T1000 (cell line): ENCODE data around the gene UBE2E2.

Source experiments
- DNase-seq: peaks from one replicate; lab custom pipeline; 2025; ENCODE audit warnings: mixed read lengths; lab: John Stamatoyannopoulos, UW

Gene UBE2E2

DNA sequence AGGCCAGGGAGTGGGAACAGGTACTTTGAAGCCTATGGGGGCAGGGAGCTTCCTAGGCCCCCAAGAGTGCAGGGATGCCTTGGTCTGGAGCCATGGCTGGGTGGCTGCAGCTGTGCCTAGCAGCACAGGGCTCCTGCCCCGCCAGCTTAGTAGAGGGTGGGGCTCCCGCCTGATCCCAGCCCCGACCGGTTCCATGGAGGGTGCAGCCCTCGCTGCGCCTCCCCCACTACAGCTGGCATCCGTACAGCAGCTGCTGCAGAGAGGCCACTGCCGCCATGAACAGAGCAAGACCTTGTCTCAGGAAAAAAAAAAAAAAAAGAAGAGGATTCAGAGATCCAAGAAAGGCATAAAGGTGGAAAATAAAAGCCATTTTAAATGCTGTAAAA is 277.2 kb downstream of the UBE2E2 start:
- no peak for DNase-seq

DNA sequence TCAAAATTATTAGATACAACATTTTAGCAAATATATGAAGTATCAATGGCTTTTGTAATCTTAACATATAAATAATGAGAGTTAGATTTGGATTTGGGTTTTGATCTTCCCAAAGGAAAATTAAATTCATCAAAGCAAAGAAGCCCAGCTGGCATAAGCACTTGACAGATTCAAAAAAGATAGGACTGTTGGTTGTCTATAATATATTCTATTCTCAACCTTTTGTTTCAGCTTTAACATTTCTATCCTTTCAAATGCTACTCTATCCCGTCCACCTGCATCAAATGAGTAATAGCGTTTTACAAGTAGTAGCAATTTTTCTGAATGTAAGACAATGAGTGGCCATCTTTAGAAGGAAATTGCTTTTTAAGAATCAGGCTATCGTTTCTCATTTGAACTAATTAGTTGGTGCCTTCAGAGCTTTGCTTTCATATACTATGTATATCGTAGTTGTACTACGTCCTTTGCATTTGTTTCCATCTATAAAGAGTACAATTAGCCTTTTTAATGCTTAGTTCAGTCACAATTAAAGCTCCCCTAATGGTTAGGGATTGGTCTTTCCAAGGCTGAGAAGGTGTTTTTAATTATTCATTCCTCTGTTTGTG is 278.0 kb downstream of the UBE2E2 start:
- DNase-seq = no peak

DNA sequence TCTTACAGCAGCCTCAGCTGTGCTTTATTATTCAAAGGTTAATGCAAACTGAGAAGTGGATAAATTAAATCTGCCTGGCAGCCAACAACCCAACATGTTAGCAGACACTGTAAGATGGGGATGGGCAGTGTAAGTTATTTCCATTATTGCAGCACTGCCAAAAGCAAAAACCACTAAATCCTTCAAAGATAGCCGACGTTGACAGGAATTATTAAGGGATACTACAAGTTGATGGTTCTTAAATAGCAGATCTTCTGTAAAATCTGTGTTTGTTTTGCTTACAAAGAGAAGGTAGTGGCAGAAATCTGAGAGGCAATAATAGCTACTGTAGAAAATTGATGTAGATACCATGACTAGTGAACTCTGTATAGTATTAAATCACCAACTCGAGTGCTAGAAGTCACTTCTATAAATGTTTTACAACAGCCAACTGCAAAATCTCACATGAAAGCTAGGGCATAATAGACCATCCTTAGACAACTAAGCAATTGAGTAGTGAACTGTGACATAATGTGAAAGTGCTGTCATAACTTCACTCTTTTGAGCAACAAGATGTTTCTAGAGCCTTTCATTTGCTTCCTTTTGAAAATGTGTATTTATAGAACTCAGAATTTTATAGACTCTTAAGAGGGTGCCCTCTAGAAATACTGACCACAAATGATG is 278.6 kb downstream of the UBE2E2 start:
- no peak for DNase-seq

DNA sequence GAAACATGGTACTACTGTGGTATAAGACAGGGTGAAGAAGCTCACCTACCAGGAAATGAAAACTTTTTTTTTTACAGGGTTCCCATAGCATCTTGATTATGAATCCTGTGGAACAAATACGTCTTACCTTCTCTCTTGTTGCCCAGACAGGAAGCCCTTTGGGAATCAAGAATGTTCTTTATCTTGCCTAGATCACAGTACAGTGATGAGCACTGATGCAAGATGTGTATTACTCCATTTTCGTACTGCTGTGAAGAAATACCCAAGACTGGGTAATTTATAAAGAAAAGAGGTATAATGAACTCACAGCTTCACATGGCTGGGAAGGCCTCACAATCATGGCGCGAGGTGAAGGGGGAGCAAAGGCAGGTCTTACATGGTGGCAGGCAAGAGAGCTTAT is 281.3 kb downstream of the UBE2E2 start:
- DNase-seq = no peak

DNA sequence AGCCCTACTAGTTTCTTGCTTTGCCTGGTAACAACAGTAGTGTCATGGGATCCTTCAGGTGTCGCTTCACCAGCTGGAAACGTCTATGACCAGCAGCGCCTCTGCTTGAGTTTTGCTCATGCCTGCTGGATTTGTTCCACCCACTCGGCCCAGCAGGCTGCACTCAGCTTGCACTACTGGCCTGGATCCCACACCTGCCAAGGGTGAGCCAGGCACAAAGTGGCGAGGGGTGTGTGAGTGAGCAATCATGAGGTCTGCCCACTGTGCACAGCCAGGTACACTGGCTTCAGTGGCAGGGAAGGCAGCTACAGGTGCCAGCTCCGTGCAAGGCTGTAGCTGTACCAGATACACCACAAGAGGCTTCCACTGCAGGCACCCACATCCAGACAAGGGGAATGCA is 282.8 kb downstream of the UBE2E2 start:
- DNase-seq = no peak

DNA sequence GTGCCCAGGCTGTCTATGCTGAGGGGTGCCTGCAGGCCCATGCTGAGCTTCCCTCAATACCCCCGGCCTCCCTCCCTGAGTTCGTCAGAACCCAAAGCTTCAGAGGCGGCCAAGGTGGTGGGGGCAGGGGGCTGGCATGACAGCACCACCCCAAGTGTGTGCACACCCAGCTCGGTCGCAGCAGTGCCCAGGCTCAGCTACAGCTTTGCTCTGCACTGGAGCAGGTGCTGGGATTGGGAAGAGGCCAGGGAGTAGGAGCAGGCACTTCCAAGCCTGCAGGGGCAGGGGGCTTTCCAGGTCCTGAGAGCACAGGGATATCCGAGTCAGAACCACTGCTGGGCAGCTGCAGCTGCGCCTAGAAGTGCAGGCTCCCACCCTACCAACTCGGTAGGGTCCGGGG is 283.9 kb downstream of the UBE2E2 start:
- no peak for DNase-seq

DNA sequence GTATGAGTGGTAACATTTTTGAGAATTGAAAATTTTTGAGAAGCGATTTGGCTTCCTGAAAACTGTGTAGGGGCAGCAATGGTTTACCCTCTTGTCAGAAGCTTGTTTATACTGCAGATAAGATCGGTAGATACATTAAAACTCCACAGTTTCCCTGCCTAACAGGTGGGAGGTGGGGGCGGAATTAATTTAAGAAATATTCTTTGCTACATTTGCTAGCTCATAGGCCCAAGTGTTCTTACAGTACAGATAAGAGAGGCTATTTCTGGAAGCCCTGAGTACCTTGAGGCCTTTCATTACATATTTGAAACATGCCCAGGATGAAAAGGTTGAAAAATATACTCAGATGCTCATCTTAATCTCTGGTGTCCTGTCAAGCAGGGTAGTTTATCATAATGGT is 285.5 kb downstream of the UBE2E2 start:
- no peak for DNase-seq

DNA sequence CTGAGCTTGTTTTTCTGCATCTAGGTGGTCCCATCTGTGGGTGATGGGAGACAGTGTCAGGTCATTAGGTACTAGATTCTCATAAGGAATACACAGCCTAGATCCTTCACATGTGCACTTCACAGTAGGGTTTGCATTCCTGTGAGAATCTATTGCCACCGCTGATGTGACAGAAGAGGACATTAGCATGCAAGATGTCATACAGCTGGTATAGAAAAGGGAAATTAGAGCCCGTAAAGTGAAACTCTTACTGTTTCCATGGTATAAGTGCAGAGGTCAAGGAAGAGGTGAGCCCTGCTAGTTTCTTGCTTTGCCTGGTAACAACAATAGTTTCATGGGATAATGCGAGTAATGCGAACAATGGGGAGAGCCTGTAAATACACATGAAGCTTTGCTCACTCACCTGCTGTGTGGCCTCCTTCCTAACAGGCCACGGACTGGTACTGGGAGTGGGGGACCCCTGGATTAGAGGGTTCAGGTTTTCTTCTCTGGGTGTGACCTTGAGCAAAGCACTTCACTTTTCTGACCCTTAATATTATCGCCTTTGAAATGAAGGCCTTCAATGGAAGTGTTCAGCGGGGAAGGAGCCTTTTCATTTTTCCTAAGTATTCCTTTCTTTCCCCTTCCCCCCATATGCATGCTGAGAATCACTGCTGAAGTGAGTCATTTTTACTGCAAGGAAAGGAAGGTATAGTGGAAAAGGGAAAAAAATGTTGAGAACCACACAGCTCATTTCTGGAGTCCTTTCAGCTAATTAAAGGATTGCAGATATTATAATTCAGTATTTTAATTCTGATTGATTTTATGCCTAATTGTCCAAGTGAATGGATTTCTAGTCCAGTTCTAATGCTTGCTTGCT is 286.4 kb downstream of the UBE2E2 start:
- DNase-seq = no peak

DNA sequence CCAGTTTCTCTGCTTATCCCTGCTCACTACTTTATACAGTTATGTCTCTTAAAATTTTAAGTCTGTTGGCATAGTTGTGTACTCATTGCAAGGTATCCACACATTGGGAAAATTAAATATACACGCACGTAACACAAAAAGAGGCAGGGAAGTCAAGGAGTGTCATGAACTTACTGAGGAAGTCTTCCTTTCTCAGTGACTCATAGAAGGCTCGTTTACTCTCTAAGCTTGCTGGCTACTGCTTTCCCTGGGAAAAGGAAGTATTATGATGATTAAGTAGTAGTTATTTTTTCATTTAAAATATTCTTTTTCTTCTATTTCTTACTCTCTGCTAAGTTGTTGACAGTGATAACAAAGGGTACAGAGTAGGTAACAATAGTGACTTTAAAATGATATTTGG is 287.3 kb downstream of the UBE2E2 start:
- no peak for DNase-seq

DNA sequence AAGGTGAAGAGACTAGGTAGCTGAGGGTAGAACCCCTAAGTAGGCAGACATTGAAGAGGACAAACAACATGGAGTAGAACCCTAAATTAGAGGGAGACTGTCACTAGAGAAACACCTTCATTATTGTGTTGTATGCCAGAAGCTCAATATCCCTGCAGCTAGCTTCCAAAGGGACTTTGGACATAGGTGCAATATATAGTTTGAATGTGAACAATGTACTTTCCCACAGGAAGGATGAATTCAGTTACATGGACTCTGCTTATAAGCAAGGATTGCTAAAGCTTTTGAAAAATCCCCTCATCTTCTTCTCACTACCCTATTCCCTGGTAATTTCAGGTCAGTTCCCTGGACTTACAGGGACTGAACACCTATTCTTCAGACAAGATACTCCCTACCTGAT is 288.9 kb downstream of the UBE2E2 start:
- DNase-seq = no peak

DNA sequence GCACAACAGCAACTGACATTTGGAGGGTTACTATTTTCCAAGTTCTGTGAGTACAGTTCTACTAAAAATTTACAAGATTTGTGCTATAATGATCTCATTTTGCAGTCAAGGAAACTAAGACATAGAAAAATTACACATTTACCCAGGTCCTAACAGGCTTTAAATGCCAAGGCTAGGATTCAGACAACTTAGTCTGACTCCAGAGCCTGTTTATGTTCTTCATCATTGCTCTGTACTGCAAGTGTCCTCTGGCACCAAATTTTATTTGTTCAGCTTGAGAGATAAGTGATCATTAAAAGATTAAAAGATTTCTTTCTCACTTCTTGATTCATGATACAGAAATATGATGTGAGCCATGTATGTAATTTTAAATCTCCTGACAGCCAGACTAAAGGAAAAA is 290.8 kb downstream of the UBE2E2 start:
- DNase-seq = no peak

DNA sequence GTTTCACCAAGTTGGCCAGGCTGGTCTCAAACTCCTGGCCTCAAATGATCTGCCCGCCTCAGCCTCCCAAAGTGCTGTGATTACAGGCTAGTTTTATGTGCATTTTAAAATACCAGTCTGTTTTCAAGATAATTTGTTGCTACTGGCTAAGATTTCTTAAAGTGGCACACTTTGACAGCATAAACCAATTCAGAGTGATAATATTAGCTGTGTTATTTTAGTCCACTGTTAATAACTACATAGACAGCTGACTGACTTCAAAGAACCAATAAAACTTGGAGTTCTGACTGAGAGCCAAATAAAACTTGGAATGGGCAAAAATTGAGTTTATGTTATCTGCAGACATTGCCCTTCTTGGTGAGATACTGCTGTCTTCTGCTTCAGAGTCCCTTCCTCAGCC is 291.8 kb downstream of the UBE2E2 start:
- DNase-seq = no peak

DNA sequence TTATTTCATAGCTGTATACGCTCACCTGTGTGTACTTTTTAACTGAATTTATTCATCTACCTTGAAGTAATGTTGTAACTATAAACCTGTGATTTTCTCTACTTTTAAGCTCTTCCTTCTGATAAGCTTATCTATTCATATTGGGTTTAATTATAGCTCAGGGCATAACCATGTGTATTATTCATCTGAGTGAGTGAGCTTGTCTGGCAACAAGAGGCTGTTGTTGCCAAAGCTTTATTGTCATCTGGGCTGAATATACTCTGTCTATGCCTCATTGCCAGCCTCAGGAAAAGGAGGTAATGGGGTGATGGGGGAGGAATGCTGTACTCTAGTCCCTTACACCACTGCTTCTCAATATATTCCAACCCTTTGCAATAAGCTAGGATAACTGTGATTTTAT is 292.4 kb downstream of the UBE2E2 start:
- DNase-seq = no peak

DNA sequence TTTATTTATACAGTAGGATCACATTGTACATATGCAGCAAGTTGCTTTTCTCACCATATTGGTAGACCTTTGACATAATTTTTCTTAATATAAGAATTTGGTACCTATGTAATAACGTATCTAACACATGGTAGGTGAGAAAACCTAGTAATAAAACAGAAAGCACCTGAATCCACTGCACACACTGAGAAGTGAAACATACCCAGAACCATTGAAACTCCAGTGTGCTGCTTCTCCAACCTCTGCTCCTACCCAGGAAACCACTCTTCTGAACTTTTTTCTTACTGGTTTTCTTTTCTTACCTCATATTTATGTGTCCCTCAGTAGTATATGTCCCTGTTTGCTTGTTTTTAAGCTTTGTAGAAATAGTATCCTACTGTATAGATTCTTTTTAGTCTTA is 293.0 kb downstream of the UBE2E2 start:
- no peak for DNase-seq

DNA sequence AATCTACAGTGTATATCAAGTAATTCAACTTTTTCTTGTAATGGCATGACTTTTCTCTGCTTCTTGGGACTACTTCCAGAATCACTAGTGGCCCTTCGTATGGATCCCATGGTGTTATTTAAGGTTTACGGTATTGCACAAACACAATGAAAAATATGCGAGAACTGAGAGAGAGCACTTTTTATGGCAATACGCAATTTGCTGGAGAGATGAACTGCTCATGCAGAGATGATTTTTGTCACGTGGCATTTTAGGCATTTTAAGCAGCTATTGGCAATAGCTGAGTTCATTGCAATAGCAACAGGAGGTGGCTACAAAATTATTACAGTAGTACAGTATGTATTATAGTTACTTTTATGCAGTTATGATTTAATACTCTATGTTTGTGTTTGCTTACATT is 294.0 kb downstream of the UBE2E2 start:
- no peak for DNase-seq

DNA sequence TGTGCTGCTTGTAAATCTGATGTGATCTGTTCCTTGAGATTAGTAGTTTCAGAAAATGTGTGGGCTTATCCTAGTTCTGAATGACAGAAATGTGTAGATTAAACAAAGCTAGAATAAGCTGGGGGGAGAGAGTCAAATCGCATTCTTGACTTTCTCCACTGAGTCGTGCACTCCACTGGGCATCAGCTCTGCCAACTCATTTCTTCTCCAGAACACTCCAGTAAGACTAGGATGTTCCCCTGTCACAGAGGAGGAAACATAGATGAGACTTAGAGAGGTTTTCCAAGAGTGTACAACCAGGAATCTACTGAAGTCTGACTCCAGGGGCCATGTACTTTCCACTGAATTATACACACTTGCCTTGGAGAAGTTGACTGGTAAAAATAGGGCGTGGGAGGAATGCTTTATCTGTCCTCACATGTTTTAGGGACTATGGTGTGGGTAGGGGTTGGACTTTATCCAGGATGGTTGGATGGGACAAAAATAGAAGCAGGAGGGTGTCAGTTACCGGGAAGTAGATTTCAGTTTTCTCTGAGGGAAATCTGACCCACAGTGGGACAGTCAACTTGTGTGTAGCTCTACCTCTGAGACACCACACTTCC is 298.2 kb downstream of the UBE2E2 start:
- DNase-seq = no peak

DNA sequence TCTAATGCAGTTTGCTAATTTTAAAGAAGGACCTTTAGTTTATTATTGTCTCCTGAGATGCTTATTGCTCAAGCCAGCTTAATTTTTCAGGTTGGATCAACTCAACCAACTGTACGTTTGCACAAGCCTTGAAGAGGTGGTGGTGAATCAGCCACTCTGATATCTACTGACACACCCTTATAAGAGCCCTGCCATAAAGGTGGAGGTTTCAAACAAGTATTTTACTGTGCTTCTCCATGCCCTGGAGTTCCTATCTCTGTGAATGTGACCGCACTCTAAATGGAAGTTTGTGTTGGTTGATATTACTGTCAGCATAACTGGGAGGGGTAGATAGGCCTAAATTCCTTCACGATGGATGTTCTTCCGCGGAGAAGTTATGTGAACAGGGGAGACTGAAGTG is 305.3 kb downstream of the UBE2E2 start:
- no peak for DNase-seq

DNA sequence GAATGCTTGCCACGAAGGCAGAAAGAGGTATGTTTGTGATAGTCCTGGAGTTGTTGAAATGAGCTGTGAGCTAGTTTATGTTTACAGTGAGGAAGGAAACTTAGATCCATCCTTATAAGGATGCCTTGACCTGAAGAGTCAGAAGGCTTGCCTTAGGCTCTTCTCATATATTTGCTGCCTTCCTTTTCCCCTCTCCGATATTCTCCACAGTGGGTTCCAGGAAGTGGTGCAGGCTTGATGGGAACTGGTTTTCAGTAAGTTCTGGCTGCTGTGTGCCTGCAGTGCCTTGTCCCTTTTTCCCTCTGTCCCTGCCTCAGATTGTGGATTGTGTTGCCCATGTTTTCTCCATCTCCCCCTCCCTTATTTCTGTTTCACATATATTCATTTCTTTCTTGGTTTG is 315.3 kb downstream of the UBE2E2 start:
- no peak for DNase-seq

DNA sequence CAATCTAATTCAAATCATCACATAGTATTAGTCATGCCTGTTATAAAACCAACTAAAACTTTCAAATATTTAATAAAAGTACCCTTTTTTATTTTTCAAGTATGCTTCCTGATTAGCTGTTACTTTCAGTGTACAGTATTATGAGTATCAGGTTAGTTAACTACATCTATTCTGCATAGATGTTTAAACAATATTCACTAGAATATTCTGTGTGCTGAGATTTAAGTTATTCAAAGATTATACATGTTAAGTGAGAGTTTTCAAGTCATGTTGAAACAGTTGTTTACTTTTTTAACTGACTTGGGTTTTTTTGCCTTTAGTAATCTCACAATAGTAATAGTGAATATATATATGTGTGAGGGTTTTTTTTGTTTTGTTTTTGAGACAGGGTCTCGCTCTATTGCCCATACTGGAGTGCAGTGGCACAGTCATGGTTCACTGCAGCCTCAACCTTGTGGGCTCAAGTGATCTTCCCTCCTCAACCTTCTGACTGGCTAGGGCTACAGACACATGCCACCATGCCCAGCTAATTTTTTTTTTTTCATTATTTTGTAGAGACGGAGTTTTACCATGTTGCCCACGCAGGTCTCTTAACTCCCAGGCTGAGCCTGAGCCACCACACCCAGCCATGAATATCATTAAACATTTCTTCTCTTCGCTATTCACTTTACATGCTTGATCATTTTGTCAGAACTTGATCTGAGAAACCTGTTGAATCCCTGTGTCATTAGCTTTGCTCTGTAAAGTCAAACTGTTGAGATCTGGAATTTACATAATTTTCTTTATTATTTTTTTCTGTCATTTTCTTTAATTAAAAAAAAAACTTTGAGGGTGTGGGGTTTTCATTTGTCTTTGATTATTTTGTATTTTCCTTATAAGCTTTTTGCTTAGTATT is 316.4 kb downstream of the UBE2E2 start:
- no peak for DNase-seq

DNA sequence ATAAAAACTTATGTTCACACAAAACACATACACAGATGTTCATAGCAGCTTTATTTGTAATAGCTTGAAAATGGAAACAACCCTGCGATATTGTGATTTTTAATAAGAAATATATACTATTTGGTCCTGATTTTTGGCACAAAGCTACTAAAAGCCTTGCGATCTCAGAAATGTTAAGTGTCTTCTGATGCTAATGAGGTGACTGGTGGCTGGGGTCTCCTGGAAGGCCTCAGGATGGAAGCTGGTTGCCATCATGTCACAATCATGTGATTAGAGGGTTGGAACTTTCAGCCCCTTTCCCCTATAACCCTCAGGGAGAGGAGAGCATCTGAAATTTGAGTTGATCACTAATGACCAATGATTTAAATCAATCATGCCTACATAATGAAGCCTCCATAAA is 324.2 kb downstream of the UBE2E2 start:
- no peak for DNase-seq

DNA sequence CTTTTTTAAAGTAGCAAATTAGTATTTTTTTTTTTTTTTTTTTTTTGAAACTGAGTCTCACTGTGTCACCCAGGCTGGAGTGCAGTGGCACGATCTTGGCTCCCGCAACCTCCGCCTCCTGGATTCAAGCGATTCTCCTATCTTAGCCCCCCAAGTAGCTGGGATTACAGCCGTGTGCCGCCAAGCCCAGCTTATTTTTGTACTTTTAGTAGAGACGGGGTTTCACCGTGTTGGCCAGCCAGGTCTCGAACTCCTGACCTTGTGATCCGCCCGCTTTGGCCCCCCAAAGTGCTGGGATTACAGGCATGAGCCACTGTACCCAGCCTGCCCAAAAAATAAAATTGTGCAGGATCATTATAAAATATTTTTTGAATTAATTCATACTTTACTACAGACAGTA is 330.5 kb downstream of the UBE2E2 start:
- DNase-seq = no peak

DNA sequence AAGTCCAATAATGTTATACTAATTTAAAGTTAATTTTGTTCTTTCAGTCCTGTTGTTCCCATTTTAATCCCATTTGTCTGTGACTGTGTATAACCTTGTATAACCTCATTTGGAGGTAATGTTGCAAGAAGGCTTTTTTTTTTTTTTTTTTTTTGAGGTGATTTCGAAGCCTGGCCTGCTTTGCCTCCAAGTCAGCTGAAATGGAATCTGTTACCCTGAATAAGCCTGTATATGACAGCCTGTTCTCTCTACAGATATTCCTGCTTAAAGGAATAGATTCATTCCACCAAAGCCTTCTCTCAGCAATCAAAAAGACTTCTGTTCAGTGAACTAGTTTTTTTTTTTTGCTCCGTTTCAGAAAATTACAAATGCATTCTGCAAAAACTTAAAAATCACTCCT is 330.9 kb downstream of the UBE2E2 start:
- no peak for DNase-seq
